Measurements from ENCODE around the gene ZNF485. TPM values are rescaled to one million over a fixed set of nuclear protein-coding genes. Genes with fewer than 3 reads are reported as not detected.

The ZNF485 gene
- total and polyA plus RNA-seq, 2 of the 8 experiments (the other 6 are each of a cell fraction or from before 2014, with no cell fraction given): 2.5 to 8.2 TPM

DNA sequence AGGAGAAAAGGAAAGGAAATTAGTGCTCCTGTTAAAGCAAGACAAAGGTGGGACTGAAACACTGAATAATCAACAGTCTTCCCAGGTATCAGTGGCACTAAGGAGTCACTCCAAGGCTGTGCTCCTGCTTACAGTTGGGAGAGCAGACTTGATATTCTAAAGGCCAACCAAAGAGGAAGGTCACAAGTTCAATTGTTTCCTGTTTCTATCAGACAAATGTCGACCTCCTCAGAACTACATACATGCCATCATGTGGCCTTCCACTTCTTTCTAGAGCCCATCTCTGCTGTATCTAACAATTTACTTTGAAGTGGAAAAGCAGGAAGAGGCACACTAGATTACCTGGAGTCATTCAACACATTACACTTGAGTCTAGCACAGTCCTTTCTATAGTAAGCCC is 35.3 kb upstream of the ZNF485 start (continued):
- TF ChIP-seq MAFK (IDR thresholded peaks at IDR 0.05; ENCODE audit: low read depth, low read length): no peak

Data from H1 (cell line).